ENCODE measurements around the gene UNC13D.
"Not testable (repeated sequence)": the region's sequence is repeated elsewhere in the genome, so short reads cannot be mapped to it uniquely, and the experiment has no call there.

UNC13D gene

GRCh38 chr17:75799402-75799801 lies 44.8 kb downstream of the UNC13D start:
- DNase-seq (ENCODE audit: low spot score) = no peak

GRCh38 chr17:75795820-75796607 lies 48.2 kb downstream of the UNC13D start:
- no peak for DNase-seq (ENCODE audit: low spot score)

- DNase-seq (ENCODE audit: low spot score) = no peak
Observed at GRCh38 chr17:75793460-75793859, 50.7 kb downstream of the UNC13D start.

GRCh38 chr17:75791254-75791653 lies 53.0 kb downstream of the UNC13D start:
- DNase-seq (ENCODE audit: low spot score) = no peak

- DNase-seq (ENCODE audit: low spot score) = peak; percentile 88
Observed at GRCh38 chr17:75785016-75785890, 59.0 kb downstream of the UNC13D start.

GRCh38 chr17:75784473-75785015 lies 59.7 kb downstream of the UNC13D start, which contains the start of gene UNK:
TSS of gene UNK (plus strand) at chr17:75784806. CDS start at chr17:75784881, 75 bp downstream.
- peak; percentile 99 for DNase-seq (ENCODE audit: low spot score)

- no peak for DNase-seq (ENCODE audit: low spot score)
Observed at GRCh38 chr17:75783803-75784472, 60.3 kb downstream of the UNC13D start.

- DNase-seq (ENCODE audit: low spot score) = peak; percentile 63
Observed at GRCh38 chr17:75783069-75783783, 61.0 kb downstream of the UNC13D start.

- no peak for DNase-seq (ENCODE audit: low spot score)
Observed at GRCh38 chr17:75779987-75780889, 64.0 kb downstream of the UNC13D start.

GRCh38 chr17:75779250-75779986 lies 64.8 kb downstream of the UNC13D start:
- peak; percentile 100 for DNase-seq (ENCODE audit: low spot score)

- no peak for DNase-seq (ENCODE audit: low spot score)
Observed at GRCh38 chr17:75778861-75779249, 65.3 kb downstream of the UNC13D start.

GRCh38 chr17:75778066-75778860 lies 65.9 kb downstream of the UNC13D start:
- DNase-seq (ENCODE audit: low spot score) = not testable (repeated sequence)

GRCh38 chr17:75777296-75777922 lies 66.8 kb downstream of the UNC13D start:
- peak; percentile 46 for DNase-seq (ENCODE audit: low spot score)

Data from globus pallidus (tissue), 1 donor.